GM12878 (cell line): Measurements from ENCODE around the gene RTP5. TPM values are rescaled to one million over a fixed set of nuclear protein-coding genes. Genes with fewer than 3 reads are reported as not detected.

Source experiments
- ATAC-seq: fragments of 200-7000 bp; cut with Tn5 transposase; 3 replicates; pipeline ENCODE4 v1.9.1; 2020; ENCODE audit warnings: mild to moderate bottlenecking, moderate library complexity
- BruUV-seq: library from RNA; stranded (reverse); fragments of 400-500 nt; replicated peaks from 2 replicates; lab custom pipeline; 2021; lab: Mats Ljungman, UMichigan
- CTCF ChIA-PET: fragments of 300-600 bp; sonication (Branson Sonifier 250); formaldehyde crosslinking; extraction: SDS; loops from one replicate; lab custom pipeline; 2021; ENCODE audit warnings: inconsistent platforms; lab: Yijun Ruan, JAX
- POLR2A ChIA-PET: fragments of 350-600 bp; formaldehyde crosslinking; extraction: SDS; loops from one replicate; lab custom pipeline; 2021; ENCODE audit warnings: inconsistent platforms; lab: Charles Lee
- RAD21 ChIA-PET: fragments of 300-600 bp; sonication (Branson Sonifier 250); formaldehyde crosslinking; loops from one replicate; lab custom pipeline; 2023; ENCODE audit warnings: antibody characterized with exemption; ENCODE audit not compliant: unreplicated experiment; lab: Charles Lee
- SMC1A ChIA-PET: fragments of 300-600 bp; sonication (Branson Sonifier 250); formaldehyde crosslinking; loops from one replicate; lab custom pipeline; 2023; ENCODE audit not compliant: unreplicated experiment, uncharacterized antibody; lab: Charles Lee
- DNase-seq: peaks from one replicate; pipeline ENCODE4 v3.0.0-alpha.2; 2011; ENCODE audit warnings: low read depth, low spot score
- FAIRE-seq: peaks from 3 replicates; lab custom pipeline; 2011; peaks lifted over from hg19 to GRCh38; lab: Jason Lieb, UNC
- H2AFZ ChIP-seq: 2 replicates; pipeline ENCODE4 v1.6.0; 2011; ENCODE audit warnings: low read depth, low read length, control low read depth; ENCODE audit not compliant: control insufficient read depth
- H3K27ac ChIP-seq: 2 replicates; pipeline ENCODE4 v1.5.1; 2011; ENCODE audit warnings: control low read depth; ENCODE audit not compliant: control insufficient read depth, insufficient read depth
- H3K27me3 ChIP-seq, 2 experiments: replicated peaks in 1 of 2; 2 replicates each; pipeline versions ENCODE4 v1.6.0 to v1.6.1; 2011; ENCODE audit warnings: low read length in 1 of 2; ENCODE audit not compliant: control insufficient read depth in 2 of 2, insufficient read depth in 2 of 2
- H3K36me3 ChIP-seq, 2 experiments: 2 replicates each; pipeline ENCODE4 v1.5.1; 2011; ENCODE audit warnings: low read length in 1 of 2; ENCODE audit not compliant: control insufficient read depth in 2 of 2, insufficient read depth in 2 of 2
- H3K4me1 ChIP-seq: 2 replicates; pipeline ENCODE4 v1.6.1; 2011; ENCODE audit warnings: mild to moderate bottlenecking, low read length, moderate library complexity, mixed read lengths; ENCODE audit not compliant: control insufficient read depth, insufficient read depth
- H3K4me2 ChIP-seq: 2 replicates; pipeline ENCODE4 v1.6.0; 2011; ENCODE audit warnings: control low read depth; ENCODE audit not compliant: control insufficient read depth, insufficient read depth
- H3K4me3 ChIP-seq: fragments of 200-600 bp; sonication (generic); 2 replicates; pipeline ENCODE4 v1.5.1; 2016
- H3K79me2 ChIP-seq: 2 replicates; pipeline ENCODE4 v1.6.0; 2011; ENCODE audit warnings: low read length; ENCODE audit not compliant: control insufficient read depth, insufficient read depth
- H3K9ac ChIP-seq: 2 replicates; pipeline ENCODE4 v1.8.0; 2011; ENCODE audit warnings: low read length, control low read depth, mixed read lengths; ENCODE audit not compliant: control insufficient read depth, insufficient read depth
- H3K9me3 ChIP-seq: replicated peaks from 3 replicates; pipeline ENCODE4 v1.5.1; 2011; ENCODE audit warnings: mild to moderate bottlenecking, low read length; ENCODE audit not compliant: control insufficient read depth, insufficient read depth
- H4K20me1 ChIP-seq: 2 replicates; pipeline ENCODE4 v1.6.0; 2011; ENCODE audit not compliant: control insufficient read depth, insufficient read depth
- ATF7 ChIP-seq: fragments of 450-650 bp; IDR thresholded peaks from 2 replicates; pipeline ENCODE4 v1.6.1; 2016; ENCODE audit warnings: low read depth, mild to moderate bottlenecking
- CEBPB ChIP-seq, 2 experiments: fragments of 150-350 bp in 1 of 2; IDR thresholded peaks; 2 replicates each; pipeline ENCODE4 v1.6.1; 2012 to 2014; ENCODE audit warnings: low read depth in 2 of 2, low read length in 2 of 2, borderline replicate concordance in 1 of 2, inconsistent platforms in 1 of 2
- CHD2 ChIP-seq: IDR thresholded peaks from 2 replicates; pipeline ENCODE4 v1.6.1; 2011; ENCODE audit warnings: low read depth, low read length, improper control_type of control experiment, borderline replicate concordance
- FOXM1 ChIP-seq: IDR thresholded peaks from 2 replicates; pipeline ENCODE4 v1.6.1; 2012; ENCODE audit warnings: low read depth, mild to moderate bottlenecking, inconsistent platforms, low read length, moderate library complexity
- HDAC6 ChIP-seq: fragments of 200-600 bp; sonication (generic); IDR thresholded peaks from one replicate; pipeline ENCODE4 v1.8.0; 2017; ENCODE audit warnings: antibody characterized with exemption; ENCODE audit not compliant: unreplicated experiment
- RB1 ChIP-seq: fragments of 450-650 bp; formaldehyde crosslinking; IDR thresholded peaks from 2 replicates; pipeline ENCODE4 v1.6.1; 2017; ENCODE audit warnings: mild to moderate bottlenecking, borderline replicate concordance
- ZNF274 ChIP-seq: IDR thresholded peaks from one replicate; pipeline ENCODE4 v1.8.0; 2011; ENCODE audit not compliant: insufficient read length, insufficient read depth
- WGBS: methylation state at CpG from one replicate; pipeline ENCODE4 v1.1.6; 2016; ENCODE audit warnings: low lambda C conversion rate; ENCODE audit not compliant: insufficient replicate concordance, insufficient coverage; ENCODE audit errors: missing lambda C conversion rate; 5-methylcytosine and 5-hydroxymethylcytosine counted together
- in situ Hi-C: fragments of 300-500 bp; cut with MboI; formaldehyde crosslinking; loops from 9 replicates; pipeline ENCODE4 v1.14.3; 2018; ENCODE audit warnings: mixed read lengths
- intact Hi-C: fragments of 100-400 bp; cut with micrococcal nuclease; formaldehyde crosslinking; loops from one replicate; pipeline ENCODE4 v1.14.2; 2022; ENCODE audit not compliant: unreplicated experiment
- polyA plus RNA-seq, 11 experiments: library from polyadenylated mRNA; depleted of rRNA in 4 of 11; unstranded in 6 of 11; stranded (reverse) in 5 of 11; fragments of >200 nt; fragmentation: Nextera tagmentation in 4 of 11; fragmentation: Illumina TruSeq in 1 of 11; extraction: Ambion mirVana in 4 of 11; extraction: Trizol in 1 of 11; gene quantifications; 1 replicate in 1 of 11; 2 replicates in 10 of 11; pipeline versions ENCODE4 v1.2.1 to v1.2.3, GENCODE V29; 2011 to 2016; ENCODE audit warnings: inconsistent platforms in 2 of 11, missing spikeins in 2 of 11, low read depth in 1 of 11
- total RNA-seq, 4 experiments: library from RNA; depleted of rRNA in 3 of 4; stranded (reverse); fragments of >200 nt in 3 of 4; fragmentation: Illumina TruSeq in 1 of 4; extraction: Trizol in 1 of 4; gene quantifications; 2 replicates each; pipeline versions ENCODE4 v1.2.1 to v1.2.3, GENCODE V29; 2013 to 2021
- TF ChIP-seq, protein P1 (sequence below): fragments of 150-350 bp; IDR thresholded peaks from 2 replicates; pipeline ENCODE4 v1.6.1; 2016; ENCODE audit warnings: low read depth, low read length

The RTP5 gene
- total and polyA plus RNA-seq, 10 of the 15 experiments (the other 5 are each of a cell fraction or from before 2014, with no cell fraction given), result 0.05 TPM; not detected in 9

DNA sequence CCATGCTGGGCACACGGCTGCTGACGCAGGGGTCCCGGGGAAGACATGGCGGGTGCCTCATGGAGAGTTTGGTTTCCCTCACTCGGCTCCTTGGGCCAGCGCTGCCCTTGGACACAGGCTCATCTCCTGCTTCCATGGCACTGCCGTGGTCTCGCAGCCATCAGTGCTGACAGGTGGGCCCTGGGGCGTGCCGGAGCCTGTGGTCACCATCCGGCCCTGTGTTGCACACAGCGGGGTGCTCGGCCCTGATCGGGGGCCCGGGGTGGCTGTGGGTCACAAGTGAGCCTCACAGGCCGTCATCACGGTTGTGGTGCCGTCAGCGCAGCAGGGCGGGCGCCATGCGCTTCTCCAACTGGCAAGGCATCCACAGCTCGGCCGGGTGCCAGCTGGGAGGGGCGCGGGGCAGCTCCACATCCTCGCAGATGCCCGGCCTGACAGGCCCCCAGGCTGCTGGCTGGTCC is 582 bp downstream of the RTP5 start:
- no peak for FAIRE-seq
- DNase-seq, result no peak
- ChIA-PET RAD21 (no interaction called here), CTCF (no interaction called here), POLR2A (no interaction called here), SMC1A (interaction anchor here (0.8 kb wide), 1 partner anchor 26 kb away, joined by 3 read pairs; no protein-coding TSS in a partner anchor)
- no peak overlapping the region for H3K4me3 ChIP-seq
- H3K36me3 ChIP-seq, result no peaks in the 10 kb centered on the region
- WGBS, result 73% methylated on average over 23 of the region's 28 CpGs
- H3K4me2 ChIP-seq, result no peak overlapping the region
- H4K20me1 ChIP-seq, result peaks cover 3% of the 10 kb centered on the region; the same call in 1 of the 2 replicates
- ATAC-seq, result no peak
- H3K9me3 ChIP-seq, result no peaks in the 10 kb centered on the region; the same call in 1 of the 3 replicates
- TF ChIP-seq HDAC6 (no peak), CHD2 (no peak), CEBPB (IDR thresholded peaks at IDR 0.05; ENCODE audit: borderline replicate concordance in 1 of 2, low read depth in 2 of 2, low read length in 2 of 2) (no peak)
- intact Hi-C loops, result no loop called here
- H3K9ac ChIP-seq, result no peak overlapping the region
- H3K27ac ChIP-seq, result no peak overlapping the region
- no peaks in the 10 kb centered on the region for H3K79me2 ChIP-seq
- in situ Hi-C loops, result loop anchor here (10.0 kb wide), 1 partner anchor 355 kb away; no protein-coding TSS in a partner anchor
- BruUV-seq, result no TSS peak
- H2AFZ ChIP-seq, result no peak overlapping the region
- no peaks in the 10 kb centered on the region for H3K4me1 ChIP-seq
- H3K27me3 ChIP-seq, result no peaks in the 10 kb centered on the region

DNA sequence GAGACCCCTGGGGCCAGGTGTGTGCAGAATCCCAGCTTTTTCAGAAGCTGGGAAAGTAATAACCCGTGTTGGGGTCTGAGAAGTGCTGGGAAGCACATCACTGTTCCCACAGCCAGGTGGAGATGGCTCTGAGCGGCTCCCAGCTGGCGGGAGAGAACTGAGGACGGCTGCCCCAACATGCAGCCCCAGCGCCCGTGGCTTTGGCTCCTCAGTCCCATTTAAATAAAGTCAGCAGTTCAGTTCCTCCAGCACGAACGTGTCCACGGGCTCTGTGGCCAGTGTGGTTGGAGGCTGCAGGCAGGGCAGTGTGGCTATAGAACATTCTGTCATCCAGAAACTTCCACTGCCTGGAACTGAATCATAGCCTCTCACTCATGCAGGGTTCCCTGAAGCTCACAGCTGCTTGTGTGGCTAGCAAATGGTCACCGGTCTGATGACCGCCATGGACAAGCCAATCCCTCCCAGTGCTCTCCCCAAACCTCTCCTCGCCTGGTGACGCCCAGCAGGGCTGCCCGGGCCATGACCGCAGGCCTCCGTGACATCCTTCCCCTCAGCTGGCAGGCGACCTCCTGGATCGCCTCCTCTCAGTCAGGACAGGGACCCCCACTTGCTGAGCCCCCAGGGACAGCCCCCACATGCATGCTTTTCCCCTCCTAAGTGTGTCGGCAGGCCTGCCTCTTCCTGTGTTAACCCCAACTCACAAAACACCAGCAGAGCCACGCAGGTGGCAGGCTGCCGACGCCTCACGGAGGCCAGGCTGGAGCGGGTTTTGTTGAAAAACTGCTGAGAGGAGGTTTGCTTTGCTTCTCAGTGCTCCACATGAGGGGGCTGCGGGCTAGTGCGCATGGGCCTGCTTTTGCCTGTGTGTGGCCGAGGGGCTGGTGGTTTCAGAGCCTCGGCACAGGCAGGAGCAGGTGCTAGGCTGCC is 1.3 kb downstream of the RTP5 start:
- peaks cover 1% of the 10 kb centered on the region; the same call in 1 of the 2 replicates for H4K20me1 ChIP-seq
- H3K9ac ChIP-seq, result no peak overlapping the region
- 34% methylated on average over 28 of the region's 28 CpGs for WGBS
- H3K9me3 ChIP-seq, result no peaks in the 10 kb centered on the region; the same call in 1 of the 3 replicates
- no peak overlapping the region for H3K4me3 ChIP-seq
- in situ Hi-C loops, result loop anchor here (10.0 kb wide), 1 partner anchor 356 kb away; no protein-coding TSS in a partner anchor
- intact Hi-C loops, result no loop called here
- no peak overlapping the region for H3K27ac ChIP-seq
- POLR2A ChIA-PET, result no interaction called here
- ATAC-seq (peak; percentile 12), FAIRE-seq (no peak), DNase-seq (no peak)
- BruUV-seq, result no TSS peak
- RAD21 ChIA-PET, result no interaction called here
- no peak overlapping the region for H2AFZ ChIP-seq
- H3K79me2 ChIP-seq, result no peaks in the 10 kb centered on the region
- H3K4me1 ChIP-seq, result no peaks in the 10 kb centered on the region
- SMC1A ChIA-PET, result interaction anchor here (0.8 kb wide), 1 partner anchor 27 kb away, joined by 3 read pairs; no protein-coding TSS in a partner anchor
- H3K4me2 ChIP-seq, result no peak overlapping the region
- no peaks in the 10 kb centered on the region for H3K27me3 ChIP-seq
- CTCF ChIA-PET, result no interaction called here
- no peaks in the 10 kb centered on the region for H3K36me3 ChIP-seq
- no peak for TF ChIP-seq RB1
- TF ChIP-seq ZNF274, result no peak
- TF ChIP-seq FOXM1, result no peak
- TF ChIP-seq, protein P1, sequence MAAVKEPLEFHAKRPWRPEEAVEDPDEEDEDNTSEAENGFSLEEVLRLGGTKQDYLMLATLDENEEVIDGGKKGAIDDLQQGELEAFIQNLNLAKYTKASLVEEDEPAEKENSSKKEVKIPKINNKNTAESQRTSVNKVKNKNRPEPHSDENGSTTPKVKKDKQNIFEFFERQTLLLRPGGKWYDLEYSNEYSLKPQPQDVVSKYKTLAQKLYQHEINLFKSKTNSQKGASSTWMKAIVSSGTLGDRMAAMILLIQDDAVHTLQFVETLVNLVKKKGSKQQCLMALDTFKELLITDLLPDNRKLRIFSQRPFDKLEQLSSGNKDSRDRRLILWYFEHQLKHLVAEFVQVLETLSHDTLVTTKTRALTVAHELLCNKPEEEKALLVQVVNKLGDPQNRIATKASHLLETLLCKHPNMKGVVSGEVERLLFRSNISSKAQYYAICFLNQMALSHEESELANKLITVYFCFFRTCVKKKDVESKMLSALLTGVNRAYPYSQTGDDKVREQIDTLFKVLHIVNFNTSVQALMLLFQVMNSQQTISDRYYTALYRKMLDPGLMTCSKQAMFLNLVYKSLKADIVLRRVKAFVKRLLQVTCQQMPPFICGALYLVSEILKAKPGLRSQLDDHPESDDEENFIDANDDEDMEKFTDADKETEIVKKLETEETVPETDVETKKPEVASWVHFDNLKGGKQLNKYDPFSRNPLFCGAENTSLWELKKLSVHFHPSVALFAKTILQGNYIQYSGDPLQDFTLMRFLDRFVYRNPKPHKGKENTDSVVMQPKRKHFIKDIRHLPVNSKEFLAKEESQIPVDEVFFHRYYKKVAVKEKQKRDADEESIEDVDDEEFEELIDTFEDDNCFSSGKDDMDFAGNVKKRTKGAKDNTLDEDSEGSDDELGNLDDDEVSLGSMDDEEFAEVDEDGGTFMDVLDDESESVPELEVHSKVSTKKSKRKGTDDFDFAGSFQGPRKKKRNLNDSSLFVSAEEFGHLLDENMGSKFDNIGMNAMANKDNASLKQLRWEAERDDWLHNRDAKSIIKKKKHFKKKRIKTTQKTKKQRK, result no peak
- no peak for TF ChIP-seq ATF7
